HG02885 (cell line): Measurements from ENCODE around the gene SLC12A9.
"Not testable (repeated sequence)": the region's sequence is repeated elsewhere in the genome, so short reads cannot be mapped to it uniquely, and the experiment has no call there.

ENCODE experiments used
- ATAC-seq: cut with Tn5 transposase; IDR thresholded peaks from one replicate; pipeline ENCODE4 v1.9.1; 2021; ENCODE audit warnings: mild to moderate bottlenecking; ENCODE audit not compliant: unreplicated experiment, poor library complexity

SLC12A9 gene

GRCh38 chr7:100893910-100894721, 41.6 kb downstream of the SLC12A9 start:
- no peak for ATAC-seq

- no peak for ATAC-seq
These were observed 42.6 kb downstream of the SLC12A9 start for GRCh38 chr7:100894860-100895700.

GRCh38 chr7:100895701-100895955, 43.1 kb downstream of the SLC12A9 start, which contains the start of gene ACHE:
Gene ACHE (minus strand): TSS chr7:100895888. CDS start chr7:100894232, 1,656 bp downstream.
- no peak for ATAC-seq

- ATAC-seq: no peak
These were observed 43.6 kb downstream of the SLC12A9 start for GRCh38 chr7:100895956-100896731.

- ATAC-seq: no peak
These were observed 44.5 kb downstream of the SLC12A9 start for GRCh38 chr7:100896732-100897608.

GRCh38 chr7:100897772-100898454, 45.4 kb downstream of the SLC12A9 start:
- ATAC-seq: no peak

- no peak for ATAC-seq
These were observed 46.9 kb downstream of the SLC12A9 start for GRCh38 chr7:100899432-100899831.

GRCh38 chr7:100900978-100901377, 48.5 kb downstream of the SLC12A9 start:
- ATAC-seq: no peak

GRCh38 chr7:100901921-100902332, 49.4 kb downstream of the SLC12A9 start:
- ATAC-seq: no peak

GRCh38 chr7:100902638-100903037, 50.1 kb downstream of the SLC12A9 start:
- ATAC-seq: no peak

- no peak for ATAC-seq
These were observed 56.0 kb downstream of the SLC12A9 start for GRCh38 chr7:100908512-100908911.

- not testable (repeated sequence) for ATAC-seq
These were observed 57.9 kb downstream of the SLC12A9 start for GRCh38 chr7:100910443-100910842.

GRCh38 chr7:100911484-100911883, 59.0 kb downstream of the SLC12A9 start:
- ATAC-seq: no peak

- ATAC-seq: no peak
These were observed 61.8 kb downstream of the SLC12A9 start for GRCh38 chr7:100914208-100914878.

GRCh38 chr7:100914879-100915447, 62.5 kb downstream of the SLC12A9 start:
- ATAC-seq: no peak
